Measurements from ENCODE around the gene SLC35E2B. TPM values are rescaled to one million over a fixed set of nuclear protein-coding genes. Genes with fewer than 3 reads are reported as not detected.
A peak's percentile ranks its signal among the peaks of the same experiment; 100 is the strongest.
"Not testable (repeated sequence)": the region's sequence is repeated elsewhere in the genome, so short reads cannot be mapped to it uniquely, and the experiment has no call there.

SLC35E2B gene
- total RNA-seq, 1 experiment from 2014 or later = 51.3 TPM

DNA sequence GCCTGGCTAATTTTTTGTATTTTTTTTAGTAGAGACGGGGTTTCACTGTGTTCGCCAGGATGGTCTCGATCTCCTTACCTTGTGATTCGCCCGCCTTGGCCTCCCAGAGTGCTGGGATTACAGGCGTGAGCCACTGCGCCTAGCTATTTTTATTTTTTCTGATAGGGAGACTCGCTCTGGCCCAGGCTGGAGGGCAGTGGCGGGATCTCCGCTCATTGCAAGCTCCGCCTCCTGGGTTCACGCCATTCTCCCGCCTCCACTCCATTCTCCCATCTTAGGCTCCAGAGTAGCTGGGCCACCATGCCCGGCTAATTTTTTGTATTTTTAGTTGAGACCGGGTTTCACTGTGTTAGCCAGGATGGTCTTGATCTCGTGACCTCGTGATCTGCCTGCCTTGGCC, 33.5 kb upstream of the SLC35E2B start:
- DNase-seq (ENCODE audit: low spot score) = peak; percentile 29
- CTCF ChIA-PET = interaction anchor here (1.3 kb wide), 1 partner anchor 60 kb away, joined by 3 read pairs; no protein-coding TSS in a partner anchor
- ATAC-seq; H3K36me3 Mint-ChIP-seq; H3K4me1 Mint-ChIP-seq; H3K9me3 Mint-ChIP-seq; POLR2A ChIA-PET; H3K27me3 Mint-ChIP-seq (ENCODE audit: low read depth): not testable (repeated sequence)
- Mint-ChIP-seq H3K27ac (peak overlapping the region; percentile 41; the same call in 1 of the 2 replicates), H3K4me3 (peak overlapping the region; percentile 48)

DNA sequence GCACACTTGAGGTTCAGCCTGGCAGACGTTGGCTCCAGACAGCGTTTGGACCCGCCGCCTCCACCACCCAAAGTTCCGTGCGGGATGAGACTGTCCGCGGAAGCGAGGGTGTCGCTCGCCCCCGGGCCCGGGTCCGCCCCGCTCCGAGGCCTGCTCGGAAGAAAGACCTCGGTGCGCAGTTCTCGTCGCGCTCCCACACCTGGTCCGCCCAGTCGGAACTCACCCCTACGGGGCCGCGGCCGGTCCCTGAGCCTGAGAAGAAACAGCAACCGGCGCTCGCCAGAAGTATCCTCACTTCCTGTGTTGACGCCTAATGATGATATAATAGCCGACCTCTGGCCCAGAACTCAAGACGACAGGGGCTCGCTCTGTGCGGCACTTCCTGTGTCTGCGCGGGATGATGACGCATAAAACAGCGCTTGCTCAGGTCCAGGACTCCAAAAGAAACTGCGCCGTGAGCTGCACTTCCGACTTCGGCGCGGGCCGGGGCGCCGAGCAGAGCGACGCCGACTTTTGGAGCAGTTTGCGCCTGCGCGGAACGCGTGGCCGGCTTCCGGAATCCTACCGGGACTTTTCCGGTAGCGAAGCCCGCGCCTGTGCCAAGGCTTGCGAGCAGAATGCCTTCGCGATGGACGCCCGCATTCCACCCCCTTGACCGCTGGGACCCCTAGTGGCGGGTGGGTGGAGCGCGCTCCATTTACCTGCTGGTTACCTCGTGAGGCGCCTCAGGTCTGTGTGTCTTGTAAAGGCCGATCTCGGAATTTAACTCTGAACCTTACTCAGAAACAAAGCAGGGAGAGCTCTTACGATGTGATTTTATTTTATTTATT, 31.7 kb upstream of the SLC35E2B start, which contains the start of gene CDK11A:
TSS of gene CDK11A (minus strand) at position 323 of the 830 bp plus-strand sequence. CDS start 1,539 bp downstream, outside the sequence.
- H3K27me3 Mint-ChIP-seq (ENCODE audit: low read depth); H3K4me1 Mint-ChIP-seq; H3K9me3 Mint-ChIP-seq; POLR2A ChIA-PET: not testable (repeated sequence)
- H3K36me3 Mint-ChIP-seq = peaks cover 16% of the 10 kb centered on the region
- ATAC-seq = peak; percentile 94
- TF ChIP-seq TEAD1 (CRISPR knock-in tag; IDR thresholded peaks at IDR 0.05) (peak; percentile 40; the same call in 1 of the 2 replicates), SP1 (CRISPR knock-in tag; conservative IDR thresholded peaks at IDR 0.05) (peak; percentile 51; the same call in 1 of the 2 replicates), ZBTB21 (CRISPR knock-in tag; IDR thresholded peaks at IDR 0.05; ENCODE audit: borderline replicate concordance) (peak; percentile 52; the same call in 1 of the 2 replicates), CREM (CRISPR knock-in tag; IDR thresholded peaks at IDR 0.05) (peak; percentile 97), FOXK1 (CRISPR knock-in tag; IDR thresholded peaks at IDR 0.05) (peak; percentile 94)
- TF ChIP-seq, protein P1, sequence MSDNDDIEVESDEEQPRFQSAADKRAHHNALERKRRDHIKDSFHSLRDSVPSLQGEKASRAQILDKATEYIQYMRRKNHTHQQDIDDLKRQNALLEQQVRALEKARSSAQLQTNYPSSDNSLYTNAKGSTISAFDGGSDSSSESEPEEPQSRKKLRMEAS (CRISPR knock-in tag; IDR thresholded peaks at IDR 0.05) = peak; percentile 62; the same call in 1 of the 2 replicates
- peak within 1 kb of the TSS; percentile 88 for H3K4me3 Mint-ChIP-seq
- H3K27ac Mint-ChIP-seq = peak within 1 kb of the TSS; percentile 98
- peak; percentile 98 for DNase-seq (ENCODE audit: low spot score)
- CTCF ChIA-PET = interaction anchor here (0.6 to 1.3 kb wide), 5 partner anchors 41 to 320 kb away, joined by 3 to 5 read pairs (median 5); no protein-coding TSS in a partner anchor

DNA sequence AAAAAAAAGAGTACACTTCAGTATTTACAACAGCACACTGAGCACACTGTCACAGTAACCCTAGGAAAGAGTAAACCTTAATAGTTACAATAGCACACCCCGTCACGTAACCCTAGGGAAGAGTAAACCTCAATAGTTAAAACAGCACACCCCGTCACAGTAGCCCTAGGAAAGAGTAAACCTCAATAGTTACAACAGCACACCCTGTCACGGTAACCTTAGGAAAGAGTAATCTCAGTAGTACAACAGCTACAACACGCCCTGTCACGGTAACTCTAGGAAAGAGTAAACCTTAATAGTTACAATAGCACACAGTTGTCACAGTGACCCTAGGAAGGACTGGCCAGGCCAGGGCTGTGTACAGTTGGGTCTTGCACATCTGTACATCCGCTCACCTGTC, 28.6 kb upstream of the SLC35E2B start:
- H3K36me3 Mint-ChIP-seq = peaks cover 31% of the 10 kb centered on the region
- H3K27me3 Mint-ChIP-seq (ENCODE audit: low read depth) = no peaks in the 10 kb centered on the region
- no peaks in the 10 kb centered on the region for H3K4me1 Mint-ChIP-seq
- no peak overlapping the region for H3K27ac Mint-ChIP-seq
- H3K9me3 Mint-ChIP-seq = no peaks in the 10 kb centered on the region
- DNase-seq (ENCODE audit: low spot score) = no peak
- POLR2A ChIA-PET = no interaction called here
- TF ChIP-seq, protein P2, sequence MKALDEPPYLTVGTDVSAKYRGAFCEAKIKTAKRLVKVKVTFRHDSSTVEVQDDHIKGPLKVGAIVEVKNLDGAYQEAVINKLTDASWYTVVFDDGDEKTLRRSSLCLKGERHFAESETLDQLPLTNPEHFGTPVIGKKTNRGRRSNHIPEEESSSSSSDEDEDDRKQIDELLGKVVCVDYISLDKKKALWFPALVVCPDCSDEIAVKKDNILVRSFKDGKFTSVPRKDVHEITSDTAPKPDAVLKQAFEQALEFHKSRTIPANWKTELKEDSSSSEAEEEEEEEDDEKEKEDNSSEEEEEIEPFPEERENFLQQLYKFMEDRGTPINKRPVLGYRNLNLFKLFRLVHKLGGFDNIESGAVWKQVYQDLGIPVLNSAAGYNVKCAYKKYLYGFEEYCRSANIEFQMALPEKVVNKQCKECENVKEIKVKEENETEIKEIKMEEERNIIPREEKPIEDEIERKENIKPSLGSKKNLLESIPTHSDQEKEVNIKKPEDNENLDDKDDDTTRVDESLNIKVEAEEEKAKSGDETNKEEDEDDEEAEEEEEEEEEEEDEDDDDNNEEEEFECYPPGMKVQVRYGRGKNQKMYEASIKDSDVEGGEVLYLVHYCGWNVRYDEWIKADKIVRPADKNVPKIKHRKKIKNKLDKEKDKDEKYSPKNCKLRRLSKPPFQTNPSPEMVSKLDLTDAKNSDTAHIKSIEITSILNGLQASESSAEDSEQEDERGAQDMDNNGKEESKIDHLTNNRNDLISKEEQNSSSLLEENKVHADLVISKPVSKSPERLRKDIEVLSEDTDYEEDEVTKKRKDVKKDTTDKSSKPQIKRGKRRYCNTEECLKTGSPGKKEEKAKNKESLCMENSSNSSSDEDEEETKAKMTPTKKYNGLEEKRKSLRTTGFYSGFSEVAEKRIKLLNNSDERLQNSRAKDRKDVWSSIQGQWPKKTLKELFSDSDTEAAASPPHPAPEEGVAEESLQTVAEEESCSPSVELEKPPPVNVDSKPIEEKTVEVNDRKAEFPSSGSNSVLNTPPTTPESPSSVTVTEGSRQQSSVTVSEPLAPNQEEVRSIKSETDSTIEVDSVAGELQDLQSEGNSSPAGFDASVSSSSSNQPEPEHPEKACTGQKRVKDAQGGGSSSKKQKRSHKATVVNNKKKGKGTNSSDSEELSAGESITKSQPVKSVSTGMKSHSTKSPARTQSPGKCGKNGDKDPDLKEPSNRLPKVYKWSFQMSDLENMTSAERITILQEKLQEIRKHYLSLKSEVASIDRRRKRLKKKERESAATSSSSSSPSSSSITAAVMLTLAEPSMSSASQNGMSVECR (CRISPR knock-in tag; IDR thresholded peaks at IDR 0.05; ENCODE audit: borderline replicate concordance) = no peak
- TF ChIP-seq ZNF317 (CRISPR knock-in tag; IDR thresholded peaks at IDR 0.05; ENCODE audit: borderline replicate concordance, low read depth) (no peak), SOX15 (CRISPR knock-in tag; IDR thresholded peaks at IDR 0.05) (no peak), NFYB (CRISPR knock-in tag; conservative IDR thresholded peaks at IDR 0.05; ENCODE audit: low read depth) (no peak)
- H3K4me3 Mint-ChIP-seq = no peak overlapping the region
- no peak for ATAC-seq
- CTCF ChIA-PET = no interaction called here

DNA sequence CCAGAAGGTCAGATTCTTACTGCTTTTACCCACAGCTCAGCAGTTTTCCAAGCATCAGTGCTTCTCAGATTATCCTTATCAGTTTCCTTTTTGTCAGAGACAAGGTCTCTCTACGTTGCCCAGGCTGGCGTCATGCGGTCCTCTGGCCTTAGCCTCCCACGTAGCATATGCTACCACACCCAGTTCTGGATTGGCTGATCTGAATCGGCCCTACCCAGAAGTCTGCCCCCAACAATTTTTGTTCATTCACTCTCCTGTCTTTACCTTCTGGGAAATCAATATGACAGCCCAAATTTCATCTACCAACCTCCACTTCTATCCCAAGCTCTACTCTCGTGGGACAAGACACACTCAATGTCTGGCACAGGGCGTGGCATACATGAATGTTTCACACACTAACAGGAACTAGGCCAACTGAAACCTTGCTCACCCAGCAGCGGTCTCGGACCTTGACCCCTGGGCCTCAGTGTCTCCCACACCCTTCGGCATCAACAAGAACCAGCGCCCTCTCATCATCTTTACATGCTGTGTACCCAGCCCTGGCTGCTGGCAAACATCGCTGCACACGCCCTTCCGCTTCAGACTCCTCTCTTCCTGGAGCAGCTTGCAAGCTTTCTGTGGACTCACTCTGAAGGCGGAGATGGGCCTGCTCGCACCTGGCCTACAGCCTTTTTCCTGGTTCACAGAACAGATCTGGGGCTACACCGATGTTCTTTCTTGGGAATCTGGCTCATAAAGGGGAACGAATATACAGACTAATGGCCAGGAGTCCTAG, 22.7 kb upstream of the SLC35E2B start:
- not testable (repeated sequence) for ATAC-seq

DNA sequence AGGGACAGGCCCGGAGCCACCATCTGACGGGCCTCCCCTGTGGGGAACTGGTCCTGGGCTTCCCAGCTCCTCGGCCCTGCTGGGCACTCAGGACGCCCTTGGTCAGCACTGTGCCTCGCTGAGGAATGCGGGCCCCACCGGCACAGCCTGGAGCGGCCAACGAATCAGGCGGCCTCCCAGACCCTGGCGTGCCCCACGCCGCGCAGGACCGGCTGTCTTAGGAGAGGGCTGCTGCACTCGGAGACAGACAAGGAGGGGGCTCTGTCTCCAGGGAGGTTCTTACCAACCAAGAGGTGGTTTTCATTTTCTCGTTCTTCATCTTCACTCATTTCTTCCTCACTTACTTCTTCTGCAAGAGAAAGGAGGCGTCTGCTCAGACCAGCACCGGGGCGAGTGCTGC, 15.3 kb upstream of the SLC35E2B start:
- POLR2A ChIA-PET; H3K27me3 Mint-ChIP-seq (ENCODE audit: low read depth); H3K36me3 Mint-ChIP-seq; ATAC-seq; H3K4me3 Mint-ChIP-seq; H3K4me1 Mint-ChIP-seq; H3K27ac Mint-ChIP-seq; H3K9me3 Mint-ChIP-seq; DNase-seq (ENCODE audit: low spot score); CTCF ChIA-PET: not testable (repeated sequence)

More for the DNA sequence above, 22.7 kb upstream of the SLC35E2B start:
- H3K4me3 Mint-ChIP-seq; POLR2A ChIA-PET; DNase-seq (ENCODE audit: low spot score); H3K27ac Mint-ChIP-seq; CTCF ChIA-PET; H3K27me3 Mint-ChIP-seq (ENCODE audit: low read depth); H3K9me3 Mint-ChIP-seq; H3K4me1 Mint-ChIP-seq: not testable (repeated sequence)
- H3K36me3 Mint-ChIP-seq = peaks cover 44% of the 10 kb centered on the region

DNA sequence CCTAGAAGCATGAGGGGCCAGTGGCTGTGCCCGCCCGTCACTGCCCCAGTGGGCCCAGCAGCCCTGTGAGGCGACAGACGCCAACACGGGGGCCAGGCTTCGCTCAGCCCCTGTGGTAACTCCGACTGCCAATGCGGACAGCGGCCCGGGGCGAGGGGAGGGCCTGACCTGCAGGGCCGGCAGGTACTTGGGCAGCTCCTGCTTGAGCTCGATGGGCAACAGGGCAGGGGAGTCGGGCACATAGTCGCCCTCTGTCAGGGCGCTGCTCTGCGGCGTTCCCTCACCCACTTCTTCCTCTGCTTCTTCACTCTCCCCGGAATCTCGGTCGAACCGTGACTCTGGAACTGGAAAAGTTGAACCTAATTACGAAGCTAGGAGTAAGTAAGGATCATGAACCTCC, 14.6 kb upstream of the SLC35E2B start:
- ATAC-seq; DNase-seq (ENCODE audit: low spot score); H3K36me3 Mint-ChIP-seq; H3K27ac Mint-ChIP-seq; H3K27me3 Mint-ChIP-seq (ENCODE audit: low read depth); H3K4me3 Mint-ChIP-seq; POLR2A ChIA-PET; H3K4me1 Mint-ChIP-seq; H3K9me3 Mint-ChIP-seq; CTCF ChIA-PET: not testable (repeated sequence)

DNA sequence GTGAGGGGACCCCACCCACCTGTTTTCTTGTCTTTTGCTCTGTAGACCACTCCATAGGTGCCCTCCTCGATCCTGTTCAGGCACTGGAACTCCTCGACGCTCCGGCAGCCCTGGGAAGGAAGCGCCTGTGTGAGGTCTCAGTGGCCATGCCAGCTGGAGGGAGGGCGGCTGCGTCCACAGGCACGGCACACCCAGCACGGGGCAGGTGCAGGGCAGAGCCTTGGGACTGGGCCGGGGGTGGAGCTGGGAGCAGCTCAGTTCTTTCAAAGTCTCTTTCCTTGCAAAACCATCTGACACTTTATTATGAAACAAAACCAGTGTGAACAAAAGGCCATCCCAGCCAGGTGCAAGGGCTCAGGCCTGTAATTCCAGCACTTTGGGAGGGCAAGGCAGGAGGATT, 13.0 kb upstream of the SLC35E2B start:
- ATAC-seq; H3K27me3 Mint-ChIP-seq (ENCODE audit: low read depth); H3K4me1 Mint-ChIP-seq; H3K9me3 Mint-ChIP-seq; DNase-seq (ENCODE audit: low spot score); POLR2A ChIA-PET; H3K4me3 Mint-ChIP-seq; H3K36me3 Mint-ChIP-seq; H3K27ac Mint-ChIP-seq: not testable (repeated sequence)
- CTCF ChIA-PET = interaction anchor here (0.9 kb wide), 1 partner anchor 203 kb away, joined by 3 read pairs; no protein-coding TSS in a partner anchor
